D341Med (cell line): Measurements from ENCODE around the gene MMUT.
"Not testable (repeated sequence)": the region's sequence is repeated elsewhere in the genome, so short reads cannot be mapped to it uniquely, and the experiment has no call there.

Experiments
- DNase-seq: peaks from one replicate; pipeline ENCODE4 v3.0.0; 2012; ENCODE audit warnings: low spot score

MMUT gene

GRCh38 chr6:49423817-49424216 is 39.2 kb downstream of the MMUT start:
- no peak for DNase-seq

- DNase-seq = no peak
Observed at GRCh38 chr6:49416195-49416594, 46.9 kb downstream of the MMUT start.

GRCh38 chr6:49415358-49415757 is 47.7 kb downstream of the MMUT start:
- DNase-seq = no peak

GRCh38 chr6:49410564-49410963 is 52.5 kb downstream of the MMUT start:
- no peak for DNase-seq

DNA sequence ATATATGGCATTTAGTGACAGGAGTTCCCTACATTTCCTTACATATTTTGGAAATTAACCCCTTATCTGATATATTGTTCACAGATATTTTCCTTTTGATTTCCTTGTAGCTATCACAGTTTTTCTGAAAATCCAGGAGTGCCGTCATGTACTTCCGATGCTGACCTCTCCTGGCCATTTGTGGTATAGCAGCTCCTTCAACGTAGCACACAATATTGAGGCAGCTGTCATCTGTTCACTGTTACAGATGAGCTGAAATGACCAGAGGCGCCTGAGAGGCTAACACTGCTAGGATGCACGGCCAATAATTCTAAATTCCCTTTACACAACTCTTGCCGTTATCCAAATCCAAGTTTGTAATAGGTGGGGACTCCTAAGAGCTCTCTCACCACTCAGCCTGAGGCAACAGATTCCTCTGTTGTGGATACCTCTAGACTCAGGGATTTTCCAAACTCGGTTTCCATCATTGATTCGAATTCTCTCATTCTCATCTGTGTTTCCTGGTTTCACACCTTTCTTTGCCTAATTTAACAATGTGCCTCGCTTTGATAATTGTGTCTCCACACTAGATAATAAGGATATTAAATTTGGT is 53.0 kb downstream of the MMUT start:
- peak; percentile 68 for DNase-seq

GRCh38 chr6:49406250-49406970 is 56.6 kb downstream of the MMUT start:
- DNase-seq = no peak

- DNase-seq = no peak
Observed at GRCh38 chr6:49401063-49401462, 62.0 kb downstream of the MMUT start.

- not testable (repeated sequence) for DNase-seq
Observed at GRCh38 chr6:49386667-49387508, 76.2 kb downstream of the MMUT start.

GRCh38 chr6:49384904-49385303 is 78.1 kb downstream of the MMUT start:
- DNase-seq = no peak
